ENCODE data around the gene ZNF124.

ZNF124 gene

DNA sequence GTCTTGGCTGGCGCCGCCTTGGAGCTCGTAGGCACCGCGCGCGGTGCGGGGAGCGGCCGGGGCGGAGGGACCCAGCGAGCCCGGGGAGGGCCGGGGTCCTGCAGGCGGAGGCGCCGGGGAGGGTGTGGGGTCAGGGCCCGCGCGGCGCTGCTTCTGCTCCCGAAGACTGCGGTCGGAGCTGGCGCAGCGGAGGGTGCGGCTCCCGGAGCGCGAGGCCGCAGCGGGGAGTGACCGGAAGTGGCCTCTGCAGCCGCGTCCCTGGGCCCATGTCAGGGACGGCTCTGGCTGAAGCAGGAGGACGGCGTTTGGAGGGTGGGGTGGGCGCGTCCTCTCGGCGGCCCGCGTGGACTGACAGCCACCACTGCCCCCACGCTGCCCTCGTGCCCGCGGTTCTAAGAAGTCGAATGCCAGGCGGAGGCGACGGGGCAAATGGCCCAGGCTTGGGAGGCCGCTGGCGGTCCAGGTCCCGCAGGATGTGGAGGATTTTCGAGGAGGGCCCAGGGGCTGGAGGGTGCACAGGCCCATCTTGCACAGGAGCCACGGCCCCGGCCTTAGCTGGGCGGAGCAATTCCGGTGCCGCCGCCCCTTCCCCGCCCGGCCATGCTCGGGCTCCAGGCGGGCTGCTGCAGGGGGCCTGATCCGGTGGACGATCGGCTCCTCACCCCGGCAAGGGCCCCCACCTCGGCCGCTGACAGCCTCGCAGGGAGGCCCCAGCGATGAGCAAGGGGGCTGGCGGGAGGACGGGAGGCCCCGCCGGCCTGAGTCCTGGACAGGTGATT is 59.9 kb downstream of the ZNF124 start:
- DNase-seq: no peak

DNA sequence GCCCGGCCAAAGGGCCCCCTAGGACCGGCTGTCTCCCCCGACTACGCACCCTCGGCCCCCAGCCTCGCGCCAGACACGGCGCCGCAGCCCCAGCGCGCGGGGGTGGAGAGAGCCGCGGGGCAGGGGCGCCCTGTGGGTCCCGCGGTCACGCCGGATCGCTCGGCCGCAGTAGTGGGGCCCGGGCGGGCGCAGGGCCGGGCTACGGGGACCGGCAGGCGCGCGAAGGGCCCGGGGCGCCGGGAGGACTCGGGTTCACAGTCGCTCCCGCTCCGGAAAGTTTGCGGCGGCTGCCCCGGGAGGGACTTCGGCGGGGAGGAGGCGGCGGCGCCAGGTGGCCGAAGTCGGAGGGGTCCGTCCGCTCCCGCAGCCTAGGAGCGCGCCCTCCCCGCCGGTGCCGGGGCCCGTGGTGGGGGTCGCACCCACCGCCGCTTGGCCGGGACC is 60.5 kb downstream of the ZNF124 start:
- no peak for DNase-seq

DNA sequence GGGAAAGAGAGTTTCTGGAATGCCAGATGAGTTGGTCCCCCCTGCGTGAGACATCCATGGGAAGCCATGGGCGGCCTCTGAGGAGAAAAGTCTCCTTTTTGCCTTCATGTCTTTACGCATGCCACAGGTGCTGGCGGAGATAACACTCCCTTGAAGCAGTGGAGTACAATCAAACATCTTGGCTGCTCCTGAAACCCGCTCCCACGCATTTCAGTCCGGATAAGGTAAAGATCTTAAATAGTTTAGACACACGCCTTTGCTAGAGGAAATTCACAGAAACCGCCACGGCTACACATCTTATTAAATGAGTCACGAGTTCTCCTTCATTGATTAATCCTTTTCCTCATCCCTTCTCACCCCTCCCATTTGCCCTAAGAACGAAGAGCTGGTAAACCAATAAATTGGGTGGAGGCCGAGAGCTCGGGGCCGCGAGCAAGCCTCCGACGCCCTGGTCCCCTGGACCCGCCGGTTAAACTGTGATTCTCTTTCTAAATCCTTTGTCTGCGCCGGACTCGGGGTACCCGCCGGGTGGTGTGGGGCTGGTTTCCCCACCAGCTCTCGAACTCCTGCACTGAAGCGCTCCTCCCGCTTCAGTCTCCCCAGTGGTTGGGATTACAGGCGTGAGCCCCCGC is 61.1 kb downstream of the ZNF124 start:
- peak; percentile 25 for DNase-seq

DNA sequence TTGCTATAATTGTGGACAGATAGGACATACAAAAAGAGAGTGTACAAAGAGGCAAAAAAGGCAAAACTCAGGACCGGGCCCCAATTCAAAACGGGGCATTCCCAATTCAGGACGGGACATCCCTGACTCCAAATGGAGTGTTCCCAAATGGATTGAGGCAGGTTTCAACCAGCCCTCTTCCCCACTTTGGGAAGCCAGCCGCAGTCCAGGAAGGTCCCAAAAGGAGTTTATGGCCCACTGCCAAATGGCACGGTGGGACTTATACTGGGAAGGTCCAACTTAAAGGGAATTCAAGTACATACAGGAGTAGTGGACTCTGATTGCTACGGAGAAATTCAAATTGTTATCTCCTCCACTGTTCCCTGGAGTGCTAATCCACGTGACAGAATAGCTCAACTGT is 64.1 kb downstream of the ZNF124 start:
- no peak for DNase-seq

DNA sequence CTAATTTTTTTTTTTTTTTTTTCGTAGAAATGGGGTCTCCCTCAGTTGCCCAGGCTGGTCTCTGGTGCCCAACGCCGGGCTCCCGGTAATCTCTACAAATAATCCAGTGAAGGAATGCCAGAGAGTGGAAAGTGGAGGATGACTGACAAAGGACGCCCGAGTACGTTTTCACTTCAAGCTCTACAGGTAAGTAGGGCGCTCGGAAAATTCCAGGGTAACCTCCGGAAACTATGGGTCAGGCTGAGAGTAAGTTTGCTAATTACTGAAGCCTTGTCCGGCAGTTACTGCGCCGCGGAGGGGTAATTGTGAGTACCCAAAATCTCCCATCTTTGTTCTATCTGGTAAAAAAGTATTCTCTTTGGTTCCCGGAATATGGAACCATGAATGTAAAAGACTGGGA is 65.9 kb downstream of the ZNF124 start:
- DNase-seq: no peak

Measured in CD4-positive, alpha-beta T cell treated with Interleukin-17A for 4 hours (primary cell).